Measurements from ENCODE around the gene PRUNE2.
"Not testable (repeated sequence)": the region's sequence is repeated elsewhere in the genome, so short reads cannot be mapped to it uniquely, and the experiment has no call there.

The PRUNE2 gene

DNA sequence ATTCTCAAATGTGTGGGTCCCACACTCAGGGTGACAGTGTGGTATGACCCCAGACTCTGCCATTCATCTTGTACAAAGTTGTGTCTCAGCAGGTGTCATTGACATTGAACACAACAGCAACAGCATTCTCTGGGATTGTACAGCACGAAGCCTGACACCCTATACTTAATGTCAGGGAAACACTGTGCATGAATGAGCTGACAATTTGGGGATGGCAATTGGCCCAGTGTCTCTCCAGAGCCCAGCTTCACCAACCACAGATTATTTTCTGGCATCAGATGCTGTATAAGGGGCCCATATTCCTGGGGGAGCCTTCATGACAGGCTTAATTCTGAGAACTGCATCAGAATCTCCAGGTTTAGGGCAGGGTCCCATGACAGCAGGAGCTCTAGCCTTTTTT, 303.7 kb downstream of the PRUNE2 start:
- ChIA-PET POLR2A (ENCODE audit: low non-redundant PET) (no interaction called here), CTCF (interaction anchor here (0.6 to 1.0 kb wide), 2 partner anchors 8 to 19 kb away, joined by 3 read pairs; no protein-coding TSS in a partner anchor)
- DNase-seq (ENCODE audit: low spot score), result no peak
- H3K27ac ChIP-seq, result no peak overlapping the region
- TF ChIP-seq, protein P1, sequence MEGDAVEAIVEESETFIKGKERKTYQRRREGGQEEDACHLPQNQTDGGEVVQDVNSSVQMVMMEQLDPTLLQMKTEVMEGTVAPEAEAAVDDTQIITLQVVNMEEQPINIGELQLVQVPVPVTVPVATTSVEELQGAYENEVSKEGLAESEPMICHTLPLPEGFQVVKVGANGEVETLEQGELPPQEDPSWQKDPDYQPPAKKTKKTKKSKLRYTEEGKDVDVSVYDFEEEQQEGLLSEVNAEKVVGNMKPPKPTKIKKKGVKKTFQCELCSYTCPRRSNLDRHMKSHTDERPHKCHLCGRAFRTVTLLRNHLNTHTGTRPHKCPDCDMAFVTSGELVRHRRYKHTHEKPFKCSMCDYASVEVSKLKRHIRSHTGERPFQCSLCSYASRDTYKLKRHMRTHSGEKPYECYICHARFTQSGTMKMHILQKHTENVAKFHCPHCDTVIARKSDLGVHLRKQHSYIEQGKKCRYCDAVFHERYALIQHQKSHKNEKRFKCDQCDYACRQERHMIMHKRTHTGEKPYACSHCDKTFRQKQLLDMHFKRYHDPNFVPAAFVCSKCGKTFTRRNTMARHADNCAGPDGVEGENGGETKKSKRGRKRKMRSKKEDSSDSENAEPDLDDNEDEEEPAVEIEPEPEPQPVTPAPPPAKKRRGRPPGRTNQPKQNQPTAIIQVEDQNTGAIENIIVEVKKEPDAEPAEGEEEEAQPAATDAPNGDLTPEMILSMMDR (conservative IDR thresholded peaks at IDR 0.05; ENCODE audit: low read depth), result no peak

DNA sequence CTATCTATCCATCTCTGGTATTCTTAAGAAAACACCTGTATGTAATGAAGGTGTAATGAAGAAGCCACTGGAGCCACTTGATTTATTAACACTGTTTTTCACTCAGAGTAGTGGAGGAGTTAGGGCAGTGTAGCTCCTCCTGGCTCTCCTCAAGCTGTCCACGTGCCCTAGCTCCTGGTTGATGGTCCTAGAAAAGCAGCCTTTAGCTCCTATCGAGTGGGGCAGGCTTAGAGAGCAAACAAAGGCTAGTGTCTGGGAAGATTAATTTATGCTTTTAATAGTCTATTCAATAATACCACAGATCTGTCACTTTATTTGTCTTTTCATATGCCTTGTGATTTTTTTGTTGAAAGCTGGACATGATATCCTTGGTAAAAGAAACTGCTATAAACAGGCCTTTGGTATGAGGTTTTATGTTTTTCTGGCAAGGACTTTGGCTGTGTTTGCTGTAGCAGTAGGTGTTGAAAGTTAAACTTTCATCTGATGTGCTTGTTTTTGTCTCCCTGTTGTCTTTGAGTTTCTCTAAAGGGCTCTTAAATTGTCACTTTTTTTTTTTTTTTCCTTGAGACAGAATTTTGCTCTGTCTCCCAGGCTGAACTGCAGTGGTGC, 305.8 kb downstream of the PRUNE2 start:
- CTCF ChIA-PET, result no interaction called here
- TF ChIP-seq, protein P1 (conservative IDR thresholded peaks at IDR 0.05; ENCODE audit: low read depth), result no peak
- POLR2A ChIA-PET (ENCODE audit: low non-redundant PET), result no interaction called here
- DNase-seq (ENCODE audit: low spot score), result no peak
- H3K27ac ChIP-seq, result no peak overlapping the region

DNA sequence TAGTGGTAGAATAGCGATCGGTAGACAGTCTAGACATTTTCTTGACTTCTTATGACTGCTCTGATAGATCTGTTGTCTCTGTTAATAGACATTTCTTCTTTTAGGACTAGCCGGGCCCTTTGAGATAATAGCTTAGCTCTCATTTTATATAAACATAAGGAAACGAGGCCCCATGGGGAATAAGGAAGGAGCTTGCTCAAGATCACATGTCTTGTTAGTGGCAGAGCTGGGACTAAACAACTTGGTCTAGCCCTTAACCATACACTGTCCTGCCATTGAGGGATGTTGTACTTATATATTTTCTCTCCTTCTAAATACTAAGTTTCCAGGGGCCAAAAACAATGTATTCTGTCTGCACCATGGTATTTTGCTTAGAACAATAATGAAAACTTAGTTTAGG, 306.9 kb downstream of the PRUNE2 start:
- POLR2A ChIA-PET (ENCODE audit: low non-redundant PET), result no interaction called here
- DNase-seq (ENCODE audit: low spot score), result no peak
- CTCF ChIA-PET, result no interaction called here
- no peak overlapping the region for H3K27ac ChIP-seq
- TF ChIP-seq, protein P1 (conservative IDR thresholded peaks at IDR 0.05; ENCODE audit: low read depth), result no peak

DNA sequence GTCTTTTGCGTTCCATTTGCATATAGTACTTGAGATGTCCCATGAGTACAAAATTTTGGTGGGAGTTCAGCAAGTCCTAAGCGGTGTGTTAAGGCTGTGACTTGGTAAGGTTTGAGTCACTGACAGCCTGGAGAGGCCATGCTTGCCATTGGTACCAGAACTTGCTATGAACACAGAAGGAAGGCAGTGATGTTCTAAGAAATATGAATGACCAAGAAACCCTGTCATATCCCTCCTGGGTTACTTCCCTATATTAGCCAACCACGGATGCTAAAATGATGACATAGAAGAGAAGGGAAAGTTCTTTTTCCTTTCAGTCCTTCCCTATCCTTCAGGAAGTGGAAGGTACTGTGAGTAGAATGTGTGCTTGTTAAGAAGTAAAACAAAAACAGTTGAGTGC, 310.3 kb downstream of the PRUNE2 start:
- no peak for DNase-seq (ENCODE audit: low spot score)
- H3K27ac ChIP-seq, result no peak overlapping the region
- ChIA-PET POLR2A (ENCODE audit: low non-redundant PET) (no interaction called here), CTCF (no interaction called here)
- TF ChIP-seq, protein P1 (conservative IDR thresholded peaks at IDR 0.05; ENCODE audit: low read depth), result no peak

DNA sequence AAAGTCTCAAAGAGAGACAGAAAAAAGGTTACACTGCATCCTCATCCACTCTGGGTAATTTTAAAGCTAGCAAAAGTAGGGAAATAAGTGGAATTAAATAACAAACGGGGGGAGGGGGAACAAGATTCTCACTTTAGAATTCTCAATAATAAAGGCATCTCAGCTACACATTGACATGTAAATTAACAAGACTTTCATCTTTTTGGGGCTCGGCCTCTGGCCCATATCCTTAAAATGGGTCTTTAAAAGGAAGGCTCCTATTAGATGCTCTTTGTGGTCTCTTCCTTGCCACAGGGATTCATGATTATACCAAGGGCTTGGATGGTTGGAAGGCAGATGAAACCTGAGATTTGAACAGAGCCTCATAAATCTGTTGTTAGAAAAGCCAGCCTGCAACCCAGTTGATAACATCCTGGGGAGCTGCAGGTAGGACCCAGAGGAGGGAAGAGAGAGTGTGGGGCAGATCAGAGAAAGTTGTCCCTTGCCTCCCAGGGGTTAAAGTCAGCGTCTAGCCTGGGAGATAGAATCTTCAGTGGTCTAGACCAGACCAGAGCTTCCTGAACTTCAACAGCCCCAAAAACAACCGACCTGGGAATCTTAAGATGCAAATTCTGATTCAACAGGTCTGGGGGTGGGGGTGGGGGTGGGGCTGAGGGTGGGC, 311.0 kb downstream of the PRUNE2 start:
- no peak overlapping the region for H3K27ac ChIP-seq
- ChIA-PET POLR2A (ENCODE audit: low non-redundant PET) (no interaction called here), CTCF (no interaction called here)
- DNase-seq (ENCODE audit: low spot score), result no peak
- TF ChIP-seq, protein P1 (conservative IDR thresholded peaks at IDR 0.05; ENCODE audit: low read depth), result no peak

DNA sequence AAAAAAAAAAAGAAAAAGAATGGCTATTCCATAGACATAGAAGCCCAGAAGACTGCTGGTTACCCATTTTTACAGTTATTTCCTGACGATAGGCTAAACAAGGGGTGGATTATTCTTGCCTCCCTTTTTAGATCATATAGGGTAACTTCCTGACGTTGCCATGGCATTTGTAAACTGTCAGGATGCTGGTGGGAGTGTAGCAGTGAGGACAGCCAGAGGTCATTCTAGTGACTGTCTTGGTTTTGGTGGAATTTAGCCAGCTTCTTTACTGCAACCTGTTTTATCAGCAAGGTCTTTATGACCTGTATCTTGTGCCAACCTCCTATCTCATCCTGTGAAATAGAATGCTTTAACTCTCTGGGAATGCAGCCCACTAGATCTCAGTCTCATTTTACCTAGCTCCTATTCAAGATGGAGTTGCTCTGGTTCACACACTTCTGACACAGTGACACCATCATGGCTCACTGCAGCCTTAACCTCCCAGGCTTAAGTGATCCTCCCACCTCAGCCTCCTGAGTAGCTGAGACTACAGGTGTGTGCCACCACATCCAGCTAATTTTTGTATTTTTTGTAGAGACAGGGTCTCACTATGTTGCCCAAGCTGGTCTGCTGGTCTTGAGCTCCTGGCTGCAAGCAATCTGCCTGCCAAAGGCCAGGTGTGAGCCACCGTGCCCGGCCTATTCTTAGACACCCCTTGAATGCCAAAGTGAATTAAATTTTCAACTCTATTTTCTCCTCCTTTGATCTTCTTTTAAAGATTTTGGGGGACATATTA, 311.8 kb downstream of the PRUNE2 start:
- CTCF ChIA-PET, result interaction anchor here (0.8 kb wide), 1 partner anchor 9 kb away, joined by 3 read pairs; no protein-coding TSS in a partner anchor
- H3K27ac ChIP-seq; POLR2A ChIA-PET (ENCODE audit: low non-redundant PET); DNase-seq (ENCODE audit: low spot score): not testable (repeated sequence)

DNA sequence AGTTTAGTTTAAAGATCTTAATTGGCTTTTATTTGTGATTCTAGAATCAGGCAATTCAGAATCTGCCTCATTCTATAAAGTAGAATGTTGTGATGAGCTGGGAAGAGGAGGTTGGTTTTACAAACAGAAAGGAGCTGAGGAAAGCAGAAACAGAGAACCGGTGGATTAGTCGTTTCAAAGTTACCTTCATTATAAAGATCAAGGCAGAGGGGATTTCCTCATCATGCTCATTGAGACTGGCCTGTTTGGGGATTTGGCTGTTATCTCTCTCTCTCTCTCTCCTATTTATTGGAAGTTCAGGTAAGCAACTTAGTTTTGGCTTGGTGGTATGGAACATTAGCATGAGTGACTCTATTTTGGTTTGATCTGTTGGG, 313.0 kb downstream of the PRUNE2 start:
- POLR2A ChIA-PET (ENCODE audit: low non-redundant PET), result no interaction called here
- no peak overlapping the region for H3K27ac ChIP-seq
- CTCF ChIA-PET, result no interaction called here
- TF ChIP-seq, protein P1 (conservative IDR thresholded peaks at IDR 0.05; ENCODE audit: low read depth), result no peak
- no peak for DNase-seq (ENCODE audit: low spot score)
